GM21576 (cell line): Measurements from ENCODE around the gene SEMA3F.

Source experiments
- ATAC-seq: cut with Tn5 transposase; IDR thresholded peaks from one replicate; pipeline ENCODE4 v1.9.1; 2021; ENCODE audit warnings: mild to moderate bottlenecking, moderate library complexity; ENCODE audit not compliant: unreplicated experiment

The SEMA3F gene

DNA sequence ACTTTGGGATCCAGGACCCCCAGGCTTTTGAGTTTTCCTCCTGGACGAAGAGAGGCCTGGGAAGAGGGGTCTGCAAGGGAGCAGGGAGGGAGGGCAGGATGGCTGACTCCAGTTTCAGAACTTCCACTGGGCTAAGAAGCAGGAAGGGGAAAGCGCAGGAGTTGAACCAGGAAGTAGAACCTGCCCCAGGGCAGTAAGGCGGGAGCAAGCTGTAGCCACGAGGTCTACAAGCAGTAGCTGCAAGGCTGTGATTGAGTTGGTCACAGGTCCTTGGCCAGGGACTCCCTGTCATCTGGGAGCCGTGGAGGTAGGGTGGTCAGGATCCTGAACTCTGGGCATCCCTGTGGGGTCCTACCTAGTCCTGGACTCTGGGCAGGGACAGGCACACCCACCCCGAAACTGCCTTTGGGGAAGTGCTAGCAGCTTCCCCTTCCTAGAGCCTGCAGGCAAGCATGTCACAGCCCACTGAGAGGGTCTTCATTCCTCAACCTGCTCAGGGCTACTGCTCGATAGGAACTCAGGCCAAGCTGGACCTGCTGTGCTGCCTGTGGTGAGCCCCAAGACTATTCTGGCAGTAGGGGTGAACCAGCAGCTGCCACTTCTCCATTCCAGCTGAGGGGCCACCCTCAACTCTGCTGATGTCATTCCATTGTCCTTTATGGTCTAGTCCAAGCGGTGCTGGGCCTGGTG lies 75.1 kb downstream of the SEMA3F start:
- no peak for ATAC-seq

DNA sequence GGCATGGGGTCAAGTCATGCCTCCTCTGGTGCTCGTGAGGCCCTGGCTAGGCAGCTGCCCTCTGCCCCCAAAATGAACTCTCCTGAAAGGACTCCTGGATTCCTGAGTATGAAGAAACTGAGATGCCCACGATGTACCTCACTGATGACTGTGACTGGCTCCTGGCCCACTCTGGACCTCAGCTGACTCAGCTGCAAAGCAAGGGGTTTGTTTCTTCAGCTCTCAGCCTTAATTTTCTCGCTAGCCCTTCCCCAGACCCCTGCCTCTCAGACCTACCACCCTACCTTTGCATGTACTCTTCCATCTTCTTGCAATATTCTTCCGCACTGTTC lies 75.6 kb downstream of the SEMA3F start:
- no peak for ATAC-seq

DNA sequence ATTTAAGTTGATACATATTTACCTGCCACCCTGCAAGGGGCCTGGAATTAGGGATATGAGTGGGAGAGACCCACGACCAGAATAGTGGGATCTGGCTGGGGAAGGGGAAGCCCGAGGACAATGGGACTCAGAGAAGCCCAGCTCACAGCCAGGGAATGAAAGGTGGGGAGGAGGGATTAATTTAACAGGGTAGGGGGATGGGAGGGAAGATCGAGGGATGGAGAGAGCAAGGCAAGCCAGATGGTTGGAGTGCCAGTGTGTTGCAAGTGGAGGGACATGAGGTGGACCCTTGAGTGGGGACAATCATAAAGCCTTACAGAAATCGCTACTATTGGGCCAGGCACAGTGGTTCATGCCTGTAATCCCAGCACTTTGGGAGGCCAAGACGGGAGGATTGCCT lies 76.5 kb downstream of the SEMA3F start:
- no peak for ATAC-seq

DNA sequence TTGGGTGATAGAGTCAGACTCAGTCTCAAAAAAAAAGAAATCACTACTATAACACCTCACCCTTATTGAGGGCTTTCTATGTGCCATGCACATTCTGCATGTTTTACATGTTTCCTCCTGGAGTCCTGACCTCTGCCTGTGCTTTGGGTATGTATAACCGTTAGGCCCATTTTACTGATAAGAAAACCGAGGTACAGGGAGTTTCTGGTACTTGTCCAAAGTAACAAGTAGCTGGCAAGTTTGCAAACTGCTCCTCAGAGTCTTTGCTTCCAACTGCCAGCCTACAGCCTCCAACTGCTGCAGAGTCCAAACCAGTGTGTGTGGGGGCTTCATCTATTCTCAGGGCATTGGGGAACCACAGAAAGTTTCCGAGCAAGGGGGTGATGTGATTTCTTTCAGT lies 77.2 kb downstream of the SEMA3F start:
- no peak for ATAC-seq

DNA sequence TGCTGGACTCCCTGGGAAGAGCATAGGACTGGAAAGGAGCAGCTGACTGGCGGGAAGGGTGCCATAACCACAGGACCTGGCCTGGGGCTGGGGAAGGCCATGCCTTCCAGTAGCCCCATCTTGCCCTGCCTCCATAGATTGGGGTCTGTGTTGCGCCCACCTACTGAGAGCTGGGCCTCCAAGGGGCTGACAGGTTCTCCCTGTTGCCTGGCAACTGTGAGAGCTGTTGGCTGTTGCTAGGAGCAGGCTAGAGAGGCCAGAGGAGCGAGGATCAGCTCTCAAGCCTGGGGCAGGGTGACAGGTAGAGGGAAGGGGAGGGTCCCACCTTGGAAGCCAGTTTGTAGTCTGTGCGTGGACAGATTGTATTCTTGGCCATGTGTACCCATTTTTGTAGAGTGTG lies 78.1 kb downstream of the SEMA3F start:
- no peak for ATAC-seq

DNA sequence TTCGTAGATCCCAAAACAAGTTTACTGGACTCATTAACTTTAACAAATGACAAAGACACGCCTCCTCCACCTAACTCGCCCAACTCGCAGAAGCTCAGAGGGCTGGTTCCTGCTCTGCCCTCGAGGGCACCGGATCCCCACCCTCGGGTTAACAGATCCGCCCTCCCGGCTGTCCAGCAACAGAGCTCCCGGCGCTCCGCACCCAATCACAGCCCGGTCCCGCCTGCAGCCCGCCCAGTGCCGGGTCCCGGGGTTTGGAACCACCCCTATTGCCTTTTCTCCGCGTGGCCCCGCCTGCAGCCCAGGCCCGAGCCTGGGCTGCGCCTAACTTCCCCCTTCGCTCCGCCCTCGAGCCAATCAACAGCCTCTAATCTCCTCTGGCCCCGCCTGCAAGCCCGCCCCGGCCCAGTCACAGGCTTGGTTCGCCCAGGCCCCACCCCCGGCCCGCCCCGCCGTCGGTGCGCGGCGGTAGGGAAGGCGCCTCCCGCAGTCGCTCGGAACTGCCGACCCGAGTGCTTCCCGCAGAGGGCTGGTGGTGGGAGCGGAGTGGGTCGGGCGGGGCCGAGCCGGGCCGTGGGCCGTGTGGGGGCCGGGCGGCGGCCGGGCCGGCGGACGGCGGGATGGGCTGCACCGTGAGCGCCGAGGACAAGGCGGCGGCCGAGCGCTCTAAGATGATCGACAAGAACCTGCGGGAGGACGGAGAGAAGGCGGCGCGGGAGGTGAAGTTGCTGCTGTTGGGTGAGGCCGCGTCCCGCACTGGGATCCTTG lies 80.8 kb downstream of the SEMA3F start, which contains the start of gene GNAI2:
Gene GNAI2, plus strand, starts transcription at position 489 of the 768 bp plus-strand sequence. Its CDS starts 132 bp downstream, at position 621.
- peak; percentile 91 for ATAC-seq

DNA sequence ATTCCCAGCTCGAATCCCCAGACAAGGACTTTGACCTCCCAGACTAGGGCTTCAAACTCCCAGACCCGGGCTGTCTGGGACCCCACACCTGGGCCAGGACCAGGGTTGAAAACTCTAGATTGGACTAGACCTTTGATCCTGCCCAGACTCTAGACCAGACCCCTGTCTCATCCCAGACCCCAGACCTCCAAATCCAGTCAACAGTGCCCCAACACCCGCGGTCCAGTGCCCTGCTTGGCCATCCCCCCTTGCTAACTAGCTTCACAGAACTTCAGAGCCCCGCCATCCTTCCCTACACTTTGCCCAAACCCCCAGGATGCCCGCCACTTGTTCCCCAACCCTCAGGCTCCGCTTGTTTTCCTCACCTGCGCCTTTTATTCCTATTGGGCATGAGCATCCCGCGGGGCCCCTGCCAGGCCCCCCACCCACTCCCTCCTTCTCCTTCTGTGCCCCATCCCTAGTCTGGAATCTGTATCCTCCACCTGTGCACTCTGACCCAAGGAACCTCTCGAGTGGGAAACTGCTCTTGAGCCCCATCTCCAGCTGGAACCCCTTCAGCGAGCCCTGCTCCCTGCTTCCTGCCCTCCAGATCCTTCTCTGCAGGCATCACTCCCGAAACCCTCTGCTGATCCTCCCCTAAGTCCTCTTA lies 81.5 kb downstream of the SEMA3F start:
- ATAC-seq: no peak

DNA sequence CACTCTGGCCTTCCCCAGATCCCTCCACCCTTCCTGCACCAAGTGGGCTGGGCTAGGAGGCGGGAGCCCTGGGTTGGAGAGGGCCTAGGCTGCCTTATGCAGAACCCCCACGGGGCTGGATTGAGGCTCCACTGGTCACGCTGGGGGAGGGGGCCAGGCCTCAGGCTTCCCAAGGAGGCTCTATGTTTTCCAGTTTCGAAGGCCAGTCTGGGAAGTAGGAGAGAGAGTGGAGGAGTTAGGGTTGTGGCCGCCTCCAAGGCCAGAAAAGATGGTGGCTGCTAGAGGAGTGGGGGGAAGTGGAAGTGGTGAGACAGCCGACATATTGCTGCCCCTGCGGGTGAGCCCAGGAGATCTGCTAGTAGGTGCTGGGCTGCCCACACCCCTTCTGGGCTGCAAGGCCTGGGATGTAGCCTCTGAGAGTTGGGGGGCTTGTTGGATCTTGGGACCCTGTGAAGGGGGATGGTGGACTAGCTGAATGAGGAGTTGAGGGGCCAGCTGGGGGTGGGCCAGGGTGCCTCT lies 82.1 kb downstream of the SEMA3F start:
- no peak for ATAC-seq

DNA sequence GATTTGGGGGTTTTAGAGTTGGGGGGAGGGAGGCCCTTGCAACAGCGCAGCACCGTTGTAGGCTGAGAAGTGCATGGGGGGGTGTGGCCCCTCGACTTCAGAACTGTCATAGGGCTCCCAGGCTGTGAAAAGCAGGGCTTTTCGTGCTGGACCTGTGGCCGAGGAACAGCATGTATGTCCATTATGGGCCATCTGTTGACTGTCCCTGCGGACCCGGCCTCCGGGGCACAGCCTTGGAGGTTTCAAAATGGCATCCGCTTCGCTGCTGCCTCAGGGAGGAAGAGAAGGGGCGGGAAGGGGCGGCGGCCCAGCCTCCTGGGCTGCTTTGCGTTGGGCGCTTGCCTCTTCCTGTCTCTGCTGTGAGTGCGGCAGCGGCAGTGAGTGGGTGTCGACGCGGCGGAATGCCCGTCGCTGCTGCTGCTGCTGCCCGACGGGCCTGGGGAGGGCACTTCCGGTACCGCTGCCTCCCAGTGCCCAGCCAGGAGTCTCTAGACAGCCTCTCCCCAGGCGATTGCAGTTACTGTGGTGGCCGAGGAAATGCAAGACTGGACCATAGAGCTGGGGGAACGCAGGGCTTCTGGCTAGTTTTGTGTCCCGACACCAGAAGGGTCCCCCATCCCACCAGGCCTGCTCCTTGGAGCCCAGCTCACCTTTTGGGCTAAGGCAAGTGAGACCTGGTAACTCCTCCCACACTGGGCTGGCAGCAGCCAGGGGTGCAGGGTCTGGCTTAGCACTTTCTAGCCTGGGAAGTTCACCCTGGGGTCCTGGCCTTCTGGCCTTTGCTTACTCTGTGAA lies 82.8 kb downstream of the SEMA3F start:
- peak; percentile 26 for ATAC-seq

DNA sequence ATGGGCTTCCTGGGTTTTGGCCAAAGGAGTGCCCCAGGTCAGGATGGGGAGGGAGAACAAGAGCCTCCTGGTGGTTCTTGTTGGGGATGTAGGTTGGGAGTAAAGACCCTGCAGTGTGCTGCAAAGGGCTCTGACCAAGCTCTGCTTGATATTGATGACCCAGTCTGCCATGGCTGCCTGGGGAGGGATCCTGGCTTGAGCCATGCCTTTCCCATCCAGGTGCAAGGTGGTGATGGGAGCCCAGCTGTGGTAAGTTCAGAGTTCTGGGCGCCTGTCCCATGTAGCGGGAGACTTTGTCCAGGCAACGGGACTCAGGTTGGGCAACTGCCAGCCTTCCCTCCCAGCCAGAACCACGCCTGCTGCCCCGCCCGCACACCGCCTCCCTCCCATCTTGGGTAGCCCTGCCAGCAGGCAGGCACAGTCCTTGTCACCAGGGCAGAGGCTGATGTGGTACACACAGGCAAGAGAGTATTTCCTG lies 83.5 kb downstream of the SEMA3F start:
- ATAC-seq: no peak
